C4-2B (cell line): ENCODE results near the gene ME1.

Experiments
- CTCF ChIP-seq: fragments of 450-650 bp; conservative IDR thresholded peaks from 2 replicates; pipeline ENCODE4 v1.5.1; 2017; ENCODE audit warnings: mild to moderate bottlenecking
- ZFX ChIP-seq: fragments of 450-650 bp; IDR thresholded peaks from 2 replicates; pipeline ENCODE4 v1.6.1; 2017

- TF ChIP-seq CTCF (no peak), ZFX (no peak)
Observed at GRCh38 chr6:83303426-83303825, 127.4 kb downstream of the ME1 start.
